IMR-90 (cell line): ENCODE results near the gene ACSS1. TPM values are rescaled to one million over a fixed set of nuclear protein-coding genes. Genes with fewer than 3 reads are reported as not detected.

Experiments used
- ATAC-seq: fragments of 200-7000 bp; cut with Tn5 transposase; 2 replicates; pipeline ENCODE4 v1.9.1; 2020; ENCODE audit warnings: low read depth, mild to moderate bottlenecking, moderate library complexity
- BruUV-seq: library from RNA; stranded (reverse); fragments of 400-500 nt; replicated peaks from 2 replicates; lab custom pipeline; 2021; lab: Mats Ljungman, UMichigan
- CTCF ChIA-PET: fragments of 300-600 bp; formaldehyde crosslinking; extraction: SDS; loops from one replicate; lab custom pipeline; 2021; ENCODE audit warnings: antibody characterized with exemption; lab: Yijun Ruan, JAX
- POLR2A ChIA-PET: fragments of 300-600 bp; sonication (Branson Sonifier 250); formaldehyde crosslinking; loops from one replicate; lab custom pipeline; 2022; ENCODE audit warnings: antibody characterized with exemption; ENCODE audit not compliant: unreplicated experiment; lab: Charles Lee
- DNase-seq: peaks from one replicate; pipeline ENCODE4 v3.0.0; 2013
- H2AFZ ChIP-seq: replicated peaks from 2 replicates; pipeline ENCODE3; 2013; ENCODE audit warnings: low read length, mild to moderate bottlenecking; ENCODE audit not compliant: poor library complexity
- H2AK5ac ChIP-seq: 2 replicates; pipeline ENCODE4 v1.6.1; 2013; ENCODE audit warnings: low read depth, low read length, inconsistent platforms
- H2AK9ac ChIP-seq: replicated peaks from 2 replicates; pipeline ENCODE3; 2013; ENCODE audit warnings: mild to moderate bottlenecking, low read depth, low read length, moderate library complexity; ENCODE audit not compliant: poor library complexity
- H2BK120ac ChIP-seq: 2 replicates; pipeline ENCODE4 v1.6.1; 2013; ENCODE audit warnings: low read depth, low read length, inconsistent platforms
- H2BK15ac ChIP-seq: 3 replicates; pipeline ENCODE4 v1.6.1; 2013; ENCODE audit warnings: low read depth, low read length, inconsistent platforms
- H2BK20ac ChIP-seq: 2 replicates; pipeline ENCODE4 v1.6.1; 2013; ENCODE audit warnings: low read depth, mild to moderate bottlenecking, inconsistent platforms, low read length, moderate library complexity
- H2BK5ac ChIP-seq: 2 replicates; pipeline ENCODE4 v1.6.1; 2013; ENCODE audit warnings: mild to moderate bottlenecking, low read depth, low read length, inconsistent platforms; ENCODE audit not compliant: poor library complexity, severe bottlenecking
- H3K14ac ChIP-seq: replicated peaks from 2 replicates; pipeline ENCODE4 v1.6.1; 2013; ENCODE audit warnings: low read depth, low read length, inconsistent platforms
- H3K18ac ChIP-seq: 2 replicates; pipeline ENCODE4 v1.6.1; 2013; ENCODE audit warnings: low read depth, low read length, control low read depth
- H3K23ac ChIP-seq: 2 replicates; pipeline ENCODE4 v1.6.1; 2013; ENCODE audit warnings: low read depth, low read length, inconsistent platforms
- H3K27ac ChIP-seq: 2 replicates; pipeline ENCODE4 v1.5.1; 2013; ENCODE audit warnings: mild to moderate bottlenecking, control low read depth, low read length; ENCODE audit not compliant: insufficient read depth
- H3K27me3 ChIP-seq: 2 replicates; pipeline ENCODE4 v1.6.1; 2013; ENCODE audit warnings: low read length; ENCODE audit not compliant: control insufficient read depth, insufficient read depth
- H3K36me3 ChIP-seq: 2 replicates; pipeline ENCODE4 v1.6.1; 2013; ENCODE audit warnings: low read length, mixed read lengths; ENCODE audit not compliant: control insufficient read depth, insufficient read depth
- H3K4ac ChIP-seq: 2 replicates; pipeline ENCODE4 v1.6.1; 2013; ENCODE audit warnings: low read depth, low read length, inconsistent platforms
- H3K4me1 ChIP-seq: 2 replicates; pipeline ENCODE4 v1.6.1; 2013; ENCODE audit warnings: low read length, mixed read lengths; ENCODE audit not compliant: control insufficient read depth, insufficient read depth
- H3K4me2 ChIP-seq: 2 replicates; pipeline ENCODE4 v1.6.1; 2013; ENCODE audit warnings: low read depth, mild to moderate bottlenecking, control low read depth, low read length, moderate library complexity
- H3K4me3 ChIP-seq: 2 replicates; pipeline ENCODE4 v1.5.1; 2013; ENCODE audit warnings: low read depth, mild to moderate bottlenecking, control low read depth, low read length, moderate library complexity; ENCODE audit not compliant: insufficient read depth
- H3K56ac ChIP-seq: 2 replicates; pipeline ENCODE4 v1.6.1; 2013; ENCODE audit warnings: low read length, inconsistent platforms; ENCODE audit not compliant: insufficient read depth; ENCODE audit errors: extremely low read depth
- H3K79me1 ChIP-seq, 2 experiments: 2 replicates each; pipeline ENCODE4 v1.6.1; 2013; ENCODE audit warnings: low read length in 2 of 2, inconsistent platforms in 1 of 2, low read depth in 1 of 2
- H3K9ac ChIP-seq: 2 replicates; pipeline ENCODE4 v1.6.1; 2013; ENCODE audit warnings: low read depth, low read length, control low read depth
- H3K9me1 ChIP-seq: 2 replicates; pipeline ENCODE4 v1.6.1; 2013; ENCODE audit warnings: low read length, inconsistent platforms; ENCODE audit not compliant: insufficient read depth
- H3K9me3 ChIP-seq: 2 replicates; pipeline ENCODE4 v1.6.1; 2013; ENCODE audit warnings: low read length; ENCODE audit not compliant: control insufficient read depth, insufficient read depth
- H4K20me1 ChIP-seq: 2 replicates; pipeline ENCODE4 v1.6.1; 2013; ENCODE audit warnings: low read length, inconsistent platforms; ENCODE audit not compliant: insufficient read depth
- H4K5ac ChIP-seq: 2 replicates; pipeline ENCODE4 v1.6.1; 2013; ENCODE audit warnings: mild to moderate bottlenecking, low read depth, low read length, control low read depth
- H4K8ac ChIP-seq, 2 experiments: 2 replicates each; pipeline ENCODE4 v1.6.1; 2013; ENCODE audit warnings: low read depth in 2 of 2, low read length in 2 of 2, control low read depth in 1 of 2, inconsistent platforms in 1 of 2
- H4K91ac ChIP-seq: 2 replicates; pipeline ENCODE4 v1.6.1; 2013; ENCODE audit warnings: low read depth, low read length, inconsistent platforms; ENCODE audit not compliant: insufficient read depth
- MAZ ChIP-seq: IDR thresholded peaks from 2 replicates; pipeline ENCODE4 v1.6.1; 2012; ENCODE audit warnings: low read depth, mild to moderate bottlenecking, low read length, improper control_type of control experiment, moderate library complexity, borderline replicate concordance
- NFE2L2 ChIP-seq: fragments of 150-350 bp; IDR thresholded peaks from 2 replicates; pipeline ENCODE4 v1.6.1; 2016; ENCODE audit warnings: low read depth, mild to moderate bottlenecking, low read length
- POLR2A ChIP-seq: IDR thresholded peaks from 2 replicates; pipeline ENCODE4 v1.6.1; 2012; ENCODE audit warnings: mild to moderate bottlenecking, low read depth, low read length
- RAD21 ChIP-seq: IDR thresholded peaks from 2 replicates; pipeline ENCODE4 v1.6.1; 2012; ENCODE audit warnings: low read length, improper control_type of control experiment
- SMC3 ChIP-seq: fragments of 150-350 bp; IDR thresholded peaks from 2 replicates; pipeline ENCODE4 v1.6.1; 2016; ENCODE audit warnings: low read depth, mild to moderate bottlenecking, antibody characterized with exemption, low read length, moderate library complexity
- USF2 ChIP-seq: fragments of 150-350 bp; IDR thresholded peaks from 2 replicates; pipeline ENCODE4 v1.6.1; 2017; ENCODE audit warnings: mild to moderate bottlenecking, antibody characterized with exemption, low read length, low read depth
- WGBS, 2 experiments: methylation state at CpG; one replicate each; pipeline versions ENCODE4 v1.1.5 to v1.1.7; 2013; ENCODE audit warnings: missing lambda C conversion rate in 2 of 2; ENCODE audit not compliant: insufficient read length in 1 of 2; ENCODE audit errors: extremely low coverage in 2 of 2; 5-methylcytosine and 5-hydroxymethylcytosine counted together
- dilution Hi-C: fragments of 300-500 bp; cut with HindIII; formaldehyde crosslinking; loops from one replicate; pipeline ENCODE4 v1.14.3; 2018; ENCODE audit warnings: low sequenced_read_pairs; ENCODE audit not compliant: unreplicated experiment
- in situ Hi-C: fragments of 300-500 bp; cut with MboI; formaldehyde crosslinking; loops from 3 replicates; pipeline ENCODE4 v1.14.3; 2019; ENCODE audit warnings: low sequenced_read_pairs, inconsistent platforms, mixed read lengths
- intact Hi-C: fragments of 100-400 bp; cut with micrococcal nuclease; formaldehyde crosslinking; loops from 2 replicates; pipeline ENCODE4 v1.10.0; 2022
- polyA plus RNA-seq, 3 experiments: library from polyadenylated mRNA; depleted of rRNA; stranded (reverse); fragments of >200 nt; gene quantifications; 2 replicates each; pipeline ENCODE4 v1.2.3, GENCODE V29; 2012; ENCODE audit warnings: low replicate concordance in 1 of 3
- total RNA-seq: library from RNA; depleted of rRNA; stranded (reverse); fragments of >200 nt; gene quantifications from 2 replicates; pipeline ENCODE4 v1.2.3, GENCODE V29; 2012
- TF ChIP-seq, protein P1 (sequence below): conservative IDR thresholded peaks from 2 replicates; pipeline ENCODE4 v1.5.1; 2012; ENCODE audit warnings: mild to moderate bottlenecking, low read depth, low read length, improper control_type of control experiment

ACSS1 gene
- total and polyA plus RNA-seq, 2 of the 4 experiments (the other 2 are of a cell fraction), result 0.72 to 1.2 TPM

- H4K8ac ChIP-seq, result peak overlapping the region in 1 of 2 experiments; percentile 31; a peak in 1 of 4 replicates
- no peak overlapping the region for H3K27ac ChIP-seq
- no peak overlapping the region for H3K23ac ChIP-seq
- dilution Hi-C loops (no loop called here), in situ Hi-C loops (loop anchor here (5.0 to 25.0 kb wide), 7 partner anchors 68 to 868 kb away; partner anchors contain the start of genes ENTPD6, NINL and ZNF337), intact Hi-C loops (loop anchor here (1.0 to 2.0 kb wide), 5 partner anchors 71 to 405 kb away; partner anchors contain the start of gene PYGB)
- no peak overlapping the region; the same call in 1 of the 2 replicates for H3K9ac ChIP-seq
- peak overlapping the region; percentile 14; the same call in 1 of the 2 replicates for H3K4me3 ChIP-seq
- 33% methylated on average over 7 of the region's 20 CpGs; no CpG with 5 or more reads in 1 of the 2 experiments for WGBS, 2 experiments
- 0 out of 2 replicates have a peak, but pooled peaks have one; percentile 47 for TF ChIP-seq POLR2A
- no peak for TF ChIP-seq NFE2L2
- peak; percentile 92 for TF ChIP-seq SMC3
- TF ChIP-seq, protein P1, sequence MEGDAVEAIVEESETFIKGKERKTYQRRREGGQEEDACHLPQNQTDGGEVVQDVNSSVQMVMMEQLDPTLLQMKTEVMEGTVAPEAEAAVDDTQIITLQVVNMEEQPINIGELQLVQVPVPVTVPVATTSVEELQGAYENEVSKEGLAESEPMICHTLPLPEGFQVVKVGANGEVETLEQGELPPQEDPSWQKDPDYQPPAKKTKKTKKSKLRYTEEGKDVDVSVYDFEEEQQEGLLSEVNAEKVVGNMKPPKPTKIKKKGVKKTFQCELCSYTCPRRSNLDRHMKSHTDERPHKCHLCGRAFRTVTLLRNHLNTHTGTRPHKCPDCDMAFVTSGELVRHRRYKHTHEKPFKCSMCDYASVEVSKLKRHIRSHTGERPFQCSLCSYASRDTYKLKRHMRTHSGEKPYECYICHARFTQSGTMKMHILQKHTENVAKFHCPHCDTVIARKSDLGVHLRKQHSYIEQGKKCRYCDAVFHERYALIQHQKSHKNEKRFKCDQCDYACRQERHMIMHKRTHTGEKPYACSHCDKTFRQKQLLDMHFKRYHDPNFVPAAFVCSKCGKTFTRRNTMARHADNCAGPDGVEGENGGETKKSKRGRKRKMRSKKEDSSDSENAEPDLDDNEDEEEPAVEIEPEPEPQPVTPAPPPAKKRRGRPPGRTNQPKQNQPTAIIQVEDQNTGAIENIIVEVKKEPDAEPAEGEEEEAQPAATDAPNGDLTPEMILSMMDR, result peak; percentile 96
- no peak for TF ChIP-seq USF2
- TF ChIP-seq MAZ, result peak; percentile 69
- peak; percentile 96 for TF ChIP-seq RAD21
- no peak overlapping the region for H3K56ac ChIP-seq
- H3K36me3 ChIP-seq, result no peaks in the 10 kb centered on the region
- ChIA-PET POLR2A (no interaction called here), CTCF (interaction anchor here (0.6 to 3.8 kb wide), 7 partner anchors 9 to 514 kb away, joined by 3 to 28 read pairs (median 4); no protein-coding TSS in a partner anchor)
- no peaks in the 10 kb centered on the region for H3K9me3 ChIP-seq
- H2AFZ ChIP-seq, result peak overlapping the region; percentile 55
- peaks cover 3% of the 10 kb centered on the region; the same call in 1 of the 2 replicates for H3K9me1 ChIP-seq
- BruUV-seq, result no TSS peak
- H2BK20ac ChIP-seq, result no peak overlapping the region
- H2BK5ac ChIP-seq, result no peak overlapping the region
- DNase-seq (peak; percentile 63), ATAC-seq (peak; percentile 19; the same call in 1 of the 2 replicates)
- H3K18ac ChIP-seq, result no peak overlapping the region
- H4K20me1 ChIP-seq, result no peaks in the 10 kb centered on the region
- peak overlapping the region; percentile 93 for H3K4me2 ChIP-seq
- H2AK5ac ChIP-seq, result no peak overlapping the region
- peaks cover 10 to 22% of the 10 kb centered on the region in 2 experiments; a peak in 2 of 4 replicates for H3K79me1 ChIP-seq
- peaks cover 29% of the 10 kb centered on the region for H3K27me3 ChIP-seq
- H4K91ac ChIP-seq, result no peak overlapping the region
- H3K14ac ChIP-seq, result no peak overlapping the region
- no peak overlapping the region for H2BK120ac ChIP-seq
- H2BK15ac ChIP-seq, result no peak overlapping the region
- H4K5ac ChIP-seq, result no peak overlapping the region
- no peaks in the 10 kb centered on the region for H3K4me1 ChIP-seq
- H3K4ac ChIP-seq, result no peak overlapping the region
- H2AK9ac ChIP-seq, result peak overlapping the region; percentile 8
Measured at GRCh38 chr20:24994470-24995368, 63.2 kb downstream of the ACSS1 start.
